Epithelial cell of esophagus (primary cell): ENCODE measurements around the gene CHST9.

Source experiments
- DNase-seq: peaks from one replicate; pipeline ENCODE4 v3.0.0; 2010; ENCODE audit warnings: low read depth
- H3K4me3 ChIP-seq: 2 replicates; pipeline ENCODE4 v1.5.1; 2011; ENCODE audit warnings: mild to moderate bottlenecking, low read length, control low read depth
- TF ChIP-seq, protein P1 (sequence below): IDR thresholded peaks from 2 replicates; pipeline ENCODE4 v1.5.1; 2011; ENCODE audit warnings: low read depth, mild to moderate bottlenecking, low read length, control low read depth, inconsistent platforms; ENCODE audit not compliant: insufficient read depth; ENCODE audit errors: missing control alignments

The CHST9 gene

DNA sequence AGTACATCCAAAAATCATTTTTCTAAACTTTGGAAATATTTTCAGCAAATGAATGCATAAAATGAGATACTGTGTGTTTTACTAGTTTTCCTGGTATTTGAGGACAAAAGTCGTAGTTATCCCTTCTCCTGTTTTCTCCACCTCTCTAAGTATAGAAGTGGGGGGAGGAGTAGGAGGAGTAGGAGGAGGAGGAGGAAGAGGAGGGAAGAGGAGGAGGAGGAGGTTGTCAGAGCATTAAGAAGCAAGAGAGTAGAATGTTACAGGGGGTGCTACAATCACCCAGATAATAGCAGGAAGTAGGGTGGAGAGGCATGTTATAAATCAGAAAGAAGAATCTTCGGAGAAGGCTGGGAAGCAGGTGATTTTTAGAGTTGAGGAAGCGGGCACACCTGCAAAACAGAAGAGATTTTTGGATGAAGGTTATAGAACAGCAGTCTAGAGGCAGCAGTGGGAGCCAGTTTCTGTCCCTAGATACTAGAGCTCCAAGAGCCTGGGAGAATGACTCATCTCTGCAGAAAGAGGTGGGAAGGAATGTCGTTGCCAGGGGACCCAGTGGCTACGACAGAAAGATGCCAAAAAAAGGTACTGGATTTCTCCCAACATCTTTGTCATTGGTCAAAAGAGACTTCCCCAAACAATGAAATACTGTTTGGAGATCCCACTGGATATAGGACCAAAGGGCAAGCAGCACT lies 275.4 kb downstream of the CHST9 start:
- DNase-seq: no peak
- H3K4me3 ChIP-seq: no peak overlapping the region
- TF ChIP-seq, protein P1, sequence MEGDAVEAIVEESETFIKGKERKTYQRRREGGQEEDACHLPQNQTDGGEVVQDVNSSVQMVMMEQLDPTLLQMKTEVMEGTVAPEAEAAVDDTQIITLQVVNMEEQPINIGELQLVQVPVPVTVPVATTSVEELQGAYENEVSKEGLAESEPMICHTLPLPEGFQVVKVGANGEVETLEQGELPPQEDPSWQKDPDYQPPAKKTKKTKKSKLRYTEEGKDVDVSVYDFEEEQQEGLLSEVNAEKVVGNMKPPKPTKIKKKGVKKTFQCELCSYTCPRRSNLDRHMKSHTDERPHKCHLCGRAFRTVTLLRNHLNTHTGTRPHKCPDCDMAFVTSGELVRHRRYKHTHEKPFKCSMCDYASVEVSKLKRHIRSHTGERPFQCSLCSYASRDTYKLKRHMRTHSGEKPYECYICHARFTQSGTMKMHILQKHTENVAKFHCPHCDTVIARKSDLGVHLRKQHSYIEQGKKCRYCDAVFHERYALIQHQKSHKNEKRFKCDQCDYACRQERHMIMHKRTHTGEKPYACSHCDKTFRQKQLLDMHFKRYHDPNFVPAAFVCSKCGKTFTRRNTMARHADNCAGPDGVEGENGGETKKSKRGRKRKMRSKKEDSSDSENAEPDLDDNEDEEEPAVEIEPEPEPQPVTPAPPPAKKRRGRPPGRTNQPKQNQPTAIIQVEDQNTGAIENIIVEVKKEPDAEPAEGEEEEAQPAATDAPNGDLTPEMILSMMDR: no peak

DNA sequence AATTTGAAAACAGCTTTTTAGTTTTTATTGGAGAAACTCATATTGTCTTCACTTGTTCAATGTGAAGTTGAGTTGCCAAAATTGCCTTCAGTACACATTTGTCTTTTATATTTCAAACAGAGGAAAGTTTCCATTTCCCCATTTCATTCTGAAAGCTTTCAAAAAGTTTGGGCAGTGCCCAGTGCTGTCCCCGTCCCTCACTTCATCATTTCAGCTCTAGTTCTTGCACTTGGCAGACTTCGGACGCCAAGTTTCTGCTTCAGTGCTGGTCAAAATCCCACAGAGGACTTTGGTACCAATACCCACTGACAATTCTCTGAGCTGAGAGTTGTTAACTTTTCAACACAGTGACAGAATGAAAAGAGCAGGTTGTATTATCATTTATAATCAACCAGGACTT lies 276.2 kb downstream of the CHST9 start:
- no peak overlapping the region for H3K4me3 ChIP-seq
- TF ChIP-seq, protein P1: no peak
- no peak for DNase-seq

DNA sequence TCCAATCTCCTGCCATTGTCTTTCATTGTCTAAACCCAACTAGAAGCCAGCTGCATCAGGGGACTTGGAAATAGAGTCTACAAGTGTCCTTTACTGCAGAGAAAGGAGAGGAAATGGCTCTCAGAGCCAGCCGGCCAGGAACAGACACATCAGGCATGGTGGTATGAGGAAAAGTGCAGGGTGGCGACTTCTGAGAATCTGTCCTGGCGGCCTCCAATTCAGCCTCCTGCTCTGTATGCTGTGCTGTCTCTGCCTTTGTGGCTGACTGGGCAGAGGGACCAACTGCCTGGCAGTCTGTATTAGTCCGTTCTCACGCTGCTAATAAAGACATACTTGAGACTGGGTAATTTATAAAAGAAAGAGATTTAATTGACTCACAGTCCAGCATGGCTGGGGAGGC lies 282.8 kb downstream of the CHST9 start:
- H3K4me3 ChIP-seq: no peak overlapping the region
- no peak for DNase-seq
- TF ChIP-seq, protein P1: no peak

DNA sequence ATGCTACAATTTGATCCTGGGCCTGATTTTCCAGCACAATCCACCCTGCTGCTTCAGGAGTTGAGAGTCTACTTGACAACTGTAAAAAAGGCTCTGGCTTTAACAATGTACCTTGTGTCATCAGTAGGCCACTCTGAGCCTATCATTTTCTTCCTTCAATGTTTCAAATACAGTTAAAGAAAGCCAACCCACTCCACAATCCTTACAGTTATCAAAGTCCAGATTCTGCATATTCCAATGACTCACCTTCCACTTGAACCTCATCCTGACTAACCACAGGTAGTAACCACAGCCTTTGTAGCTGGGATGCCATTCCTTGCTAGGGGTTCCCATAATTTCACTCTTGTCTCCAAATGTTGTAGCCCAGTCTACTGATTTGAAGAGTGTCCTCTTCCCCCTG lies 284.1 kb downstream of the CHST9 start:
- no peak for DNase-seq

DNA sequence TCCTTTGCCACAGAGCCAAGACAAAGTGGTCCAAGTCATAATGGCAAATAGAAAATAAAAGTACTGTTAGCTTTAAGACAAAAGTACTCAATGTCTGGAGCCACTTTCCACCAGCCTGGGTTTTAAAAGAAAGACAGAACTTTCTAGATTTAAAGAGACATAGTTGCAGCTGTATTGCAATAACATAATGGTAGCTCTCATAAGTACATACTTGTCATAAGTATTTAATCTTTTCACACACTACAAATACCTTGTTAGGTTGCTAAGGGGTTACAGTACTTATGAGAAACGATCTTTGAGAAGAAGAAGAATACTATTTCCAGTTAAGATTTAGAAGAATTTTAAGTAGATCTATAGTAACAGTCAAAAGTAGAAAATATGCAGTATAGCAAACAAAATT lies 290.7 kb downstream of the CHST9 start:
- no peak overlapping the region for H3K4me3 ChIP-seq
- no peak for DNase-seq
- TF ChIP-seq, protein P1: no peak

More for the DNA sequence above, 284.1 kb downstream of the CHST9 start:
- H3K4me3 ChIP-seq: no peak overlapping the region
- TF ChIP-seq, protein P1: no peak

DNA sequence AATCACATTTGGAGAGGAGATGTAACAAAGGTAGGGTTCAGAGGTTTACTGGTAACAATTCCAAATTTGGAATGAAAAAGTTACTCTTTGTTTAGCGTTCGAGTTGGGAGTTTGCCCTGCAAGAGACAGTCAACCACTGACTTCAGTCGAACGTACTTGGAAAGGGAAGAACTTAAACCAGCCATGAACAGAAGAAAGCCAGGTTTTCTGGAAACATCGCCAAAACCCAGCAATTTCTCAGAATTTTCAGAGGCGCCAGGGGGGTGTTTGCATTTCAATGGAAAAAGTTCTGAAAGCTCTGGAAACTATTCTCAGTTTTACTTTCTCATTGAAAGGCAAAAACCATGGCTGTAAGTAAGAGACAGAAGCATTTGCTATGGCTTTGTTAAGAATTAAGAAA lies 291.1 kb downstream of the CHST9 start:
- no peak overlapping the region for H3K4me3 ChIP-seq
- TF ChIP-seq, protein P1: no peak
- no peak for DNase-seq

DNA sequence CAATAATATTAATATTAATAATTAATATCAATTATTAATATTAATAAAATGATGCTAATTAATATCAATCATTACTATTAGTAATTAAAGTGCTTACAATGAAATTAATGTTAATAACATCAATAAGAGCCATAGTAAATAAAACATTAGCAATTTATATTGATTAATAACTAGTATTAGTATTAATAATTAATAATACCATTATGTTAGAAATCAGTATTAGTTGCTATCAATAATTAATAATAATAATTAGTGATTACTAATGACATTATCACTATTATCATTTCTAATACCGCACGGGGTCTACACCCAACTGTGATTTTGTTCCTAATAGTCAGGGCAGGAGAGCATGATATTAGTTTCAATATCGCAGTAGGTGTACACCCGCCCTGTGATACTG lies 296.8 kb downstream of the CHST9 start:
- TF ChIP-seq, protein P1: no peak
- no peak for DNase-seq
- H3K4me3 ChIP-seq: no peak overlapping the region
